ENCODE measurements around the gene AZU1.

DNA sequence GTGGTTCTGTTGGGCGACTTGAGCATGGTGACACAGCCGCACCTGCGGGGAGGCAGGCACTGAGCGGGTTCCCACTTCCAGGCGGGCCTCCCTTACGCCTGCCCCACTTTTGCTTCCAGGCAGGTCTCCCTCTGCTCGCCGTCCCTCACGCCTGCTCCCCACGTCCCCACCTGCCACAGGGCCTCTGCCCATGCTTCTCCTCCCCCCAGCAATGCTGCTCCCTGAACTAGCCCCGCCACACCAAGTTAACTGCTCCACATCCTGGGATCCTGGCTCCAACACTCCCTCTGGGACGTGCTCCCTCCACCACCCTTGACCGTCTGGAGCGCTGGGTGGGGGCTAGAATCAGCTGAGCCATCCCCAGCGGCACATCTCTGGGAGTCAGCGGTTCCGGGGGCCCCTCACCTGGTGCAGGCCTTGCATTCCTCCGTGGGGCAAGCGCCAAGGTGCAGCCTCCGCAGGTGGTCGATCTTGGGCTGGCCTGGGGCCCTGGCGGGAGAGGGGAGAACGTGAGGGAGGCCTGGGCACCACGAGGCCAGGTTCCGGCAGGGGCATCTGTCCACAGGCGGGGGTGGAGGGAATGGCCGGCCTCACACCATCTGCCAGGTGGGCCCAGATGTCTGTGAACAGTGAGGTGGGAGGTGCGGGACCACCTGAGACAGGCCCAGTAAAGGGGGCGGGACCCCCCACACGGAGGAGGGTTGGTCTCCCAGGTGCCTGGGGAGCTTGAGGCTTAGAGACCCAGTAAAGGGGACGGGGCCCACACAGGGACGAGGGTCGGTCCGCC, 41.0 kb downstream of the AZU1 start:
- TF ChIP-seq POLR2A (IDR thresholded peaks at IDR 0.05) (no peak), EP300 (IDR thresholded peaks at IDR 0.05) (no peak)
- TF ChIP-seq, protein P1, sequence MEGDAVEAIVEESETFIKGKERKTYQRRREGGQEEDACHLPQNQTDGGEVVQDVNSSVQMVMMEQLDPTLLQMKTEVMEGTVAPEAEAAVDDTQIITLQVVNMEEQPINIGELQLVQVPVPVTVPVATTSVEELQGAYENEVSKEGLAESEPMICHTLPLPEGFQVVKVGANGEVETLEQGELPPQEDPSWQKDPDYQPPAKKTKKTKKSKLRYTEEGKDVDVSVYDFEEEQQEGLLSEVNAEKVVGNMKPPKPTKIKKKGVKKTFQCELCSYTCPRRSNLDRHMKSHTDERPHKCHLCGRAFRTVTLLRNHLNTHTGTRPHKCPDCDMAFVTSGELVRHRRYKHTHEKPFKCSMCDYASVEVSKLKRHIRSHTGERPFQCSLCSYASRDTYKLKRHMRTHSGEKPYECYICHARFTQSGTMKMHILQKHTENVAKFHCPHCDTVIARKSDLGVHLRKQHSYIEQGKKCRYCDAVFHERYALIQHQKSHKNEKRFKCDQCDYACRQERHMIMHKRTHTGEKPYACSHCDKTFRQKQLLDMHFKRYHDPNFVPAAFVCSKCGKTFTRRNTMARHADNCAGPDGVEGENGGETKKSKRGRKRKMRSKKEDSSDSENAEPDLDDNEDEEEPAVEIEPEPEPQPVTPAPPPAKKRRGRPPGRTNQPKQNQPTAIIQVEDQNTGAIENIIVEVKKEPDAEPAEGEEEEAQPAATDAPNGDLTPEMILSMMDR (IDR thresholded peaks at IDR 0.05) = no peak

Measured in sigmoid colon (tissue), 4 donors.